GM18517 (cell line): ENCODE data around the gene KLKB1.

Source experiments
- ATAC-seq: cut with Tn5 transposase; IDR thresholded peaks from one replicate; pipeline ENCODE4 v1.9.1; 2021; ENCODE audit warnings: mild to moderate bottlenecking, moderate library complexity; ENCODE audit not compliant: unreplicated experiment

Gene KLKB1

GRCh38 chr4:186227221-186227620 lies at the start of gene KLKB1:
KLKB1 (plus strand) TSS chr4:186227507; CDS start chr4:186228196, 689 bp downstream.
- ATAC-seq: no peak

- ATAC-seq: no peak
These were observed 39.2 kb upstream of the KLKB1 start for GRCh38 chr4:186188107-186188506.

GRCh38 chr4:186189656-186190055 lies 37.7 kb upstream of the KLKB1 start:
- no peak for ATAC-seq

GRCh38 chr4:186190581-186191199 lies 36.6 kb upstream of the KLKB1 start:
- peak; percentile 31 for ATAC-seq

- peak; percentile 82 for ATAC-seq
These were observed 35.9 kb upstream of the KLKB1 start, which contains the start of gene CYP4V2 for GRCh38 chr4:186191200-186192065. CYP4V2 (plus strand) TSS chr4:186191567; CDS start chr4:186191824, 257 bp downstream.

- ATAC-seq: no peak
These were observed 35.2 kb upstream of the KLKB1 start for GRCh38 chr4:186192066-186192612.

GRCh38 chr4:186193851-186194250 lies 33.5 kb upstream of the KLKB1 start:
- ATAC-seq: no peak

- no peak for ATAC-seq
These were observed 31.2 kb upstream of the KLKB1 start for GRCh38 chr4:186196063-186196462.

- no peak for ATAC-seq
These were observed 26.8 kb upstream of the KLKB1 start for GRCh38 chr4:186200516-186200915.

GRCh38 chr4:186201010-186201409 lies 26.3 kb upstream of the KLKB1 start:
- ATAC-seq: no peak

GRCh38 chr4:186201535-186202230 lies 25.6 kb upstream of the KLKB1 start:
- peak; percentile 85 for ATAC-seq

- no peak for ATAC-seq
These were observed 24.7 kb upstream of the KLKB1 start for GRCh38 chr4:186202490-186203140.

- no peak for ATAC-seq
These were observed 23.9 kb upstream of the KLKB1 start for GRCh38 chr4:186203406-186203805.

GRCh38 chr4:186204103-186204559 lies 23.2 kb upstream of the KLKB1 start:
- peak; percentile 63 for ATAC-seq

- no peak for ATAC-seq
These were observed 22.6 kb upstream of the KLKB1 start for GRCh38 chr4:186204686-186205085.

- ATAC-seq: no peak
These were observed 22.2 kb upstream of the KLKB1 start for GRCh38 chr4:186205156-186205555.

GRCh38 chr4:186216465-186217024 lies 10.8 kb upstream of the KLKB1 start:
- ATAC-seq: no peak

- no peak for ATAC-seq
These were observed 9.5 kb upstream of the KLKB1 start for GRCh38 chr4:186217733-186218293.

- no peak for ATAC-seq
These were observed 5.7 kb upstream of the KLKB1 start for GRCh38 chr4:186221624-186222023.

GRCh38 chr4:186225848-186226247 lies 1.5 kb upstream of the KLKB1 start:
- ATAC-seq: no peak
